OCI-LY7 (cell line): ENCODE measurements around the gene ZNF536.

Source experiments
- EZH2phosphoT487 ChIP-seq: fragments of 200-600 bp; sonication (generic); IDR thresholded peaks from 2 replicates; pipeline ENCODE4 v1.6.1; 2018; ENCODE audit warnings: low read depth, borderline replicate concordance, mild to moderate bottlenecking, mixed run types, antibody characterized with exemption, low read length, moderate library complexity, mixed read lengths
- TF ChIP-seq, protein P1 (sequence below): fragments of 200-600 bp; sonication (generic); conservative IDR thresholded peaks from 2 replicates; pipeline ENCODE4 v1.5.1; 2014; ENCODE audit warnings: mild to moderate bottlenecking, antibody characterized with exemption, low read length, moderate library complexity, mixed read lengths

DNA sequence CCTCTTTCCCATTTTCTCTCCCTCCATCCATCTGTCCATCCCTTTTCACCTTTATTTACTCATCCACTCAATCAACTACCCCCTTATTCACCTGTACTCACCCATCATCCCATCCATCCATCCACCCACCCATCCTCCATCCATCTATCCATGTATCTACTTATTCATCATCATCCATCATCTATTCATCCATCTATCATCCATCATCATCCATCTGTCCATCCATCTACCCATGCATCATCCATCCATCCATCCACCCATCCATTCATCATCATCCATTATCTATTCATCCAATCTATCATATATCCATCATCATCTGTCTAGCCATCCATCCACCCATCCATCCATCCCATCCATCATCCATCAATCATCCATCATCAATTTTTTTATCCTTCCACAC is 48.3 kb upstream of the ZNF536 start:
- TF ChIP-seq, protein P1, sequence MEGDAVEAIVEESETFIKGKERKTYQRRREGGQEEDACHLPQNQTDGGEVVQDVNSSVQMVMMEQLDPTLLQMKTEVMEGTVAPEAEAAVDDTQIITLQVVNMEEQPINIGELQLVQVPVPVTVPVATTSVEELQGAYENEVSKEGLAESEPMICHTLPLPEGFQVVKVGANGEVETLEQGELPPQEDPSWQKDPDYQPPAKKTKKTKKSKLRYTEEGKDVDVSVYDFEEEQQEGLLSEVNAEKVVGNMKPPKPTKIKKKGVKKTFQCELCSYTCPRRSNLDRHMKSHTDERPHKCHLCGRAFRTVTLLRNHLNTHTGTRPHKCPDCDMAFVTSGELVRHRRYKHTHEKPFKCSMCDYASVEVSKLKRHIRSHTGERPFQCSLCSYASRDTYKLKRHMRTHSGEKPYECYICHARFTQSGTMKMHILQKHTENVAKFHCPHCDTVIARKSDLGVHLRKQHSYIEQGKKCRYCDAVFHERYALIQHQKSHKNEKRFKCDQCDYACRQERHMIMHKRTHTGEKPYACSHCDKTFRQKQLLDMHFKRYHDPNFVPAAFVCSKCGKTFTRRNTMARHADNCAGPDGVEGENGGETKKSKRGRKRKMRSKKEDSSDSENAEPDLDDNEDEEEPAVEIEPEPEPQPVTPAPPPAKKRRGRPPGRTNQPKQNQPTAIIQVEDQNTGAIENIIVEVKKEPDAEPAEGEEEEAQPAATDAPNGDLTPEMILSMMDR = no peak
- TF ChIP-seq EZH2phosphoT487 = no peak
